Measurements from ENCODE around the gene ANKRD29. TPM values are rescaled to one million over a fixed set of nuclear protein-coding genes. Genes with fewer than 3 reads are reported as not detected.

Gene ANKRD29
- total and polyA plus RNA-seq, 5 donors from 2014 or later, result 0.45 TPM; not detected in 4

DNA sequence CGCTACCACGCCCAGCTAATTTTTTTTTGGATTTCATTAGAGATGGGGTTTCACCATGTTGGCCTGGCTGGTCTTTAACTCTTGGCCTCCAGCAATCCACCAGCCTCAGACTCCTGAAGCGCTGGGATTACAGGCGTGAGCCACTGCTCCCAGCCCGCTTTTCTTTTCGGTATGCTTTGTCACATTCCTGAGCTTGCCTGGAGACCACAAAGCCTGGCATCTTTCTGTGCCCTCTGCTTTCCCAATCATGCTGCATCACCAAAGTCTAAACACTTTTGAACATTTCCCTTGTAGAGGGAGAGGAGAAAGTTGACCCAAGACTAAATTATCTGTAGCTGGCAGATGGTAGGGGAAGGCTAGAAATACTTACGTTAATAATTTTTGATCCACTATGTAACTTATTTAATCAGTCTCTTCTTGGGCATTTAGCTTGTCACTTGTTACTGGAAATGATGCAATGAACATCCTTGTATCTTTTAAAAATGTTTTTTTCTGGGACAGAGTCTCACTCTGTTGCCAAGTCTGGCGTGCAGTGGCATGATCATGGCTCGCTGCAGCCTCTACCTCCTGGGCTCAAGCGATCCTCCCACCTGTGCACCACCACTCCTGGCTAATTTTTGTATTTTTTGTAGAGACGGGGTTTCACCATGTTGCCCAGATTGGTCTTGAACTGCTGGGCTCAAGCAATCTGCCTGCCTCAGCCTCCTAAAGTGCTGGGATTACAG lies 73.7 kb downstream of the ANKRD29 start:
- no peak for DNase-seq
- Histone ChIP-seq H3K36me3 (ENCODE audit: control insufficient read depth, insufficient read depth, low read length) (no peaks in the 10 kb centered on the region), H3K9me3 (ENCODE audit: control insufficient read depth in 2 of 2, low read length in 2 of 2) (no peaks in the 10 kb centered on the region), H3K27me3 (ENCODE audit: control insufficient read depth, insufficient read depth, low read length) (no peaks in the 10 kb centered on the region), H3K4me3 (ENCODE audit: low read depth, low read length) (no peak overlapping the region), H3K27ac (ENCODE audit: insufficient read depth, low read length, poor library complexity, severe bottlenecking) (no peak overlapping the region), H3K4me1 (ENCODE audit: control insufficient read depth, insufficient read depth, low read length, poor library complexity, severe bottlenecking) (peaks cover 19% of the 10 kb centered on the region)
- no peak for ATAC-seq (ENCODE audit: low read depth in 2 of 2)
- Mint-ChIP-seq H3K4me1 (peaks cover 13 to 24% (median 20%) of the 10 kb centered on the region in 4 donors), H3K36me3 (no peaks in the 10 kb centered on the region), H3K9me3 (peaks cover 0 to 1% (median 0%) of the 10 kb centered on the region in 7 donors), H3K4me3 (peak overlapping the region in 1 of 4 donors; percentile 48), H3K27me3 (peaks cover 20% of the 10 kb centered on the region), H3K27ac (peak overlapping the region in 1 of 3 donors; percentile 32)

- no peak for ATAC-seq (ENCODE audit: low read depth in 2 of 2)
- H3K27me3 ChIP-seq (ENCODE audit: control insufficient read depth, insufficient read depth, low read length), result no peaks in the 10 kb centered on the region
- no peak for DNase-seq
- no peaks in the 10 kb centered on the region for H3K9me3 ChIP-seq (ENCODE audit: control insufficient read depth in 2 of 2, low read length in 2 of 2)
- H3K4me3 ChIP-seq (ENCODE audit: low read depth, low read length), result peak overlapping the region; percentile 88
- H3K4me1 ChIP-seq (ENCODE audit: control insufficient read depth, insufficient read depth, low read length, poor library complexity, severe bottlenecking), result peaks cover 26% of the 10 kb centered on the region
- peak overlapping the region in 2 of 3 donors; percentile 91 to 98 for H3K27ac Mint-ChIP-seq
- peak overlapping the region; percentile 99 for H3K27ac ChIP-seq (ENCODE audit: insufficient read depth, low read length, poor library complexity, severe bottlenecking)
- H3K36me3 Mint-ChIP-seq, result no peaks in the 10 kb centered on the region
- peaks cover 3% of the 10 kb centered on the region for H3K36me3 ChIP-seq (ENCODE audit: control insufficient read depth, insufficient read depth, low read length)
- H3K4me1 Mint-ChIP-seq, result peaks cover 22 to 39% (median 32%) of the 10 kb centered on the region in 4 donors
- peaks cover 0 to 1% (median 0%) of the 10 kb centered on the region in 7 donors for H3K9me3 Mint-ChIP-seq
- H3K27me3 Mint-ChIP-seq, result peaks cover 16% of the 10 kb centered on the region
- peak overlapping the region; percentile 95 to 100 (median 97) for H3K4me3 Mint-ChIP-seq
Measured at GRCh38 chr18:23587220-23587642, 75.5 kb downstream of the ANKRD29 start.

GRCh38 chr18:23586249-23587196 lies 76.2 kb downstream of the ANKRD29 start, which contains the start of gene NPC1:
Gene NPC1, minus strand, starts transcription at chr18:23586506. Its CDS starts 163 bp downstream, at chr18:23586343.
- peaks cover 14% of the 10 kb centered on the region for H3K27me3 Mint-ChIP-seq
- no peaks in the 10 kb centered on the region for H3K27me3 ChIP-seq (ENCODE audit: control insufficient read depth, insufficient read depth, low read length)
- peaks cover 33% of the 10 kb centered on the region for H3K4me1 ChIP-seq (ENCODE audit: control insufficient read depth, insufficient read depth, low read length, poor library complexity, severe bottlenecking)
- H3K4me3 Mint-ChIP-seq, result peak within 1 kb of the TSS; percentile 95 to 100 (median 97)
- ATAC-seq (ENCODE audit: low read depth in 2 of 2) (peak; percentile 90 to 91), DNase-seq (peak; percentile 89 to 94 (median 94))
- peak within 1 kb of the TSS; percentile 91 to 98 (median 94) for H3K27ac Mint-ChIP-seq
- peaks cover 28 to 46% (median 36%) of the 10 kb centered on the region in 4 donors for H3K4me1 Mint-ChIP-seq
- peaks cover 0 to 1% (median 0%) of the 10 kb centered on the region in 7 donors for H3K9me3 Mint-ChIP-seq
- peaks cover 5% of the 10 kb centered on the region for H3K36me3 Mint-ChIP-seq
- H3K4me3 ChIP-seq (ENCODE audit: low read depth, low read length), result peak within 1 kb of the TSS; percentile 98
- H3K9me3 ChIP-seq (ENCODE audit: control insufficient read depth in 2 of 2, low read length in 2 of 2), result no peaks in the 10 kb centered on the region
- H3K36me3 ChIP-seq (ENCODE audit: control insufficient read depth, insufficient read depth, low read length), result peaks cover 3% of the 10 kb centered on the region
- peak within 1 kb of the TSS; percentile 99 for H3K27ac ChIP-seq (ENCODE audit: insufficient read depth, low read length, poor library complexity, severe bottlenecking)

DNA sequence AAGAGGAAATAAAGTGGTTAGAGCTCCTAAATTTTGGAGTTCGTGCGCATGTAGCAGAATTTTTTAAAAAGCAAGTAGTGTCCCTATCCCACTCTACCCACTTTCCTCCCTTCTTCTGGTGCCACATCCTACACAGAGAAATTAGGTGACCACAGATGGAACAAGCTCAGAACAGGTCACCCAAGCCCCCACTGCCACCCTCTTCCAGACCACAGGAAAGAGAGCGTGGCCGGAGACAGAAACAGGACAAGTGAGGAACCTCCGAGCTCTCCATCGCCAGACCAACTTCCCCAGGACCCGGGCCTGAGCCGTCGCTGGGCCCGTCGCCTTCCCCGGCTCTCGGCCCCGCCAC lies 76.8 kb downstream of the ANKRD29 start:
- H3K4me3 Mint-ChIP-seq, result peak overlapping the region; percentile 95 to 100 (median 97)
- peaks cover 0 to 1% (median 0%) of the 10 kb centered on the region in 7 donors for H3K9me3 Mint-ChIP-seq
- peaks cover 3% of the 10 kb centered on the region for H3K36me3 ChIP-seq (ENCODE audit: control insufficient read depth, insufficient read depth, low read length)
- no peaks in the 10 kb centered on the region for H3K9me3 ChIP-seq (ENCODE audit: control insufficient read depth in 2 of 2, low read length in 2 of 2)
- peaks cover 10% of the 10 kb centered on the region for H3K27me3 Mint-ChIP-seq
- ATAC-seq (ENCODE audit: low read depth in 2 of 2), result no peak
- H3K4me1 Mint-ChIP-seq, result peaks cover 33 to 53% (median 42%) of the 10 kb centered on the region in 4 donors
- H3K36me3 Mint-ChIP-seq, result peaks cover 9% of the 10 kb centered on the region
- peak overlapping the region; percentile 99 for H3K27ac ChIP-seq (ENCODE audit: insufficient read depth, low read length, poor library complexity, severe bottlenecking)
- peaks cover 40% of the 10 kb centered on the region for H3K4me1 ChIP-seq (ENCODE audit: control insufficient read depth, insufficient read depth, low read length, poor library complexity, severe bottlenecking)
- H3K27me3 ChIP-seq (ENCODE audit: control insufficient read depth, insufficient read depth, low read length), result no peaks in the 10 kb centered on the region
- no peak for DNase-seq
- H3K4me3 ChIP-seq (ENCODE audit: low read depth, low read length), result peak overlapping the region; percentile 98
- peak overlapping the region; percentile 83 to 98 (median 91) for H3K27ac Mint-ChIP-seq

GRCh38 chr18:23585007-23585871 lies 77.5 kb downstream of the ANKRD29 start:
- H3K36me3 Mint-ChIP-seq, result peaks cover 9% of the 10 kb centered on the region
- peaks cover 35 to 59% (median 48%) of the 10 kb centered on the region in 4 donors for H3K4me1 Mint-ChIP-seq

GRCh38 chr18:23584019-23584983 lies 78.4 kb downstream of the ANKRD29 start:
- Mint-ChIP-seq H3K4me1 (peaks cover 35 to 67% (median 54%) of the 10 kb centered on the region in 4 donors), H3K36me3 (peaks cover 13% of the 10 kb centered on the region), H3K9me3 (peaks cover 0 to 1% (median 0%) of the 10 kb centered on the region in 7 donors), H3K27ac (peak overlapping the region in 1 of 3 donors; percentile 33), H3K4me3 (peak overlapping the region; percentile 66 to 100 (median 76)), H3K27me3 (peaks cover 10% of the 10 kb centered on the region)
- Histone ChIP-seq H3K36me3 (ENCODE audit: control insufficient read depth, insufficient read depth, low read length) (peaks cover 6% of the 10 kb centered on the region), H3K4me1 (ENCODE audit: control insufficient read depth, insufficient read depth, low read length, poor library complexity, severe bottlenecking) (peaks cover 47% of the 10 kb centered on the region), H3K27me3 (ENCODE audit: control insufficient read depth, insufficient read depth, low read length) (no peaks in the 10 kb centered on the region), H3K4me3 (ENCODE audit: low read depth, low read length) (peak overlapping the region; percentile 98), H3K9me3 (ENCODE audit: control insufficient read depth in 2 of 2, low read length in 2 of 2) (no peaks in the 10 kb centered on the region), H3K27ac (ENCODE audit: insufficient read depth, low read length, poor library complexity, severe bottlenecking) (no peak overlapping the region)
- no peak for ATAC-seq (ENCODE audit: low read depth in 2 of 2)
- no peak for DNase-seq

More at GRCh38 chr18:23585007-23585871, 77.5 kb downstream of the ANKRD29 start:
- Histone ChIP-seq H3K27ac (ENCODE audit: insufficient read depth, low read length, poor library complexity, severe bottlenecking) (peak overlapping the region; percentile 99), H3K4me3 (ENCODE audit: low read depth, low read length) (peak overlapping the region; percentile 98), H3K36me3 (ENCODE audit: control insufficient read depth, insufficient read depth, low read length) (peaks cover 5% of the 10 kb centered on the region), H3K4me1 (ENCODE audit: control insufficient read depth, insufficient read depth, low read length, poor library complexity, severe bottlenecking) (peaks cover 46% of the 10 kb centered on the region), H3K27me3 (ENCODE audit: control insufficient read depth, insufficient read depth, low read length) (no peaks in the 10 kb centered on the region), H3K9me3 (ENCODE audit: control insufficient read depth in 2 of 2, low read length in 2 of 2) (no peaks in the 10 kb centered on the region)
- no peak for ATAC-seq (ENCODE audit: low read depth in 2 of 2)
- Mint-ChIP-seq H3K27me3 (peaks cover 10% of the 10 kb centered on the region), H3K27ac (peak overlapping the region; percentile 83 to 98 (median 91)), H3K9me3 (peaks cover 0 to 1% (median 0%) of the 10 kb centered on the region in 7 donors), H3K4me3 (peak overlapping the region; percentile 95 to 100 (median 97))
- DNase-seq, result peak in 1 of 3 donors; percentile 46

Data from CD4-positive, CD25-positive, alpha-beta regulatory T cell (primary cell).